ENCODE measurements around the gene MEIS1. TPM values are rescaled to one million over a fixed set of nuclear protein-coding genes. Genes with fewer than 3 reads are reported as not detected.
"Not testable (repeated sequence)": the region's sequence is repeated elsewhere in the genome, so short reads cannot be mapped to it uniquely, and the experiment has no call there.

MEIS1 gene
- total RNA-seq, 2 experiments from 2014 or later: not detected

GRCh38 chr2:66469214-66469902 is 34.4 kb downstream of the MEIS1 start:
- H3K27me3 Mint-ChIP-seq: no peaks in the 10 kb centered on the region
- no peak overlapping the region for H3K27ac Mint-ChIP-seq
- no peak overlapping the region for H3K4me3 Mint-ChIP-seq
- H3K4me1 Mint-ChIP-seq (ENCODE audit: low read depth): no peaks in the 10 kb centered on the region
- no peaks in the 10 kb centered on the region for H3K36me3 Mint-ChIP-seq
- CTCF ChIA-PET: no interaction called here
- DNase-seq: no peak
- no peaks in the 10 kb centered on the region for H3K9me3 Mint-ChIP-seq
- intact Hi-C loops (cut with micrococcal nuclease): no loop called here
- POLR2A ChIA-PET: no interaction called here

DNA sequence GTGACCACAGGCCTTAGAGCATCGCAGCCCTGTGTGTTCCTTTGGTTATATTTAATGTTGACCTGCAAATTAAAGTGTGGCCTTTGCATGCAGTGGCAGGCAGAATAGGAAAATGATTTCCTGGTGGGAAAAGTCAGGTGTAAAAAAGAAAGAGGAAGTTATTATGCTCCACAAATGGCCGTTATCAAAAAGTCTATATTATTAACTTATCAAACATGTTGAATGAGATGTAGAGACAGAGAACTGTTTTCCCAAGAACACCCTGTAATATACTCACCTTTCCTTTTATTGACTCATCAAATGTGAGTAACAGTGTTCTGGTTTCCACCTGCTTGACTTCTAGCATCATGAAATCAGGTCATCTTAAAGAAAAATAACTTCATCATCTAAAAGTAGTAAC is 35.3 kb downstream of the MEIS1 start:
- H3K4me1 Mint-ChIP-seq (ENCODE audit: low read depth): no peaks in the 10 kb centered on the region
- no peak for DNase-seq
- H3K4me3 Mint-ChIP-seq: no peak overlapping the region
- ChIA-PET POLR2A (no interaction called here), CTCF (no interaction called here)
- no peaks in the 10 kb centered on the region for H3K36me3 Mint-ChIP-seq
- no peaks in the 10 kb centered on the region for H3K27me3 Mint-ChIP-seq
- intact Hi-C loops (cut with micrococcal nuclease): no loop called here
- H3K27ac Mint-ChIP-seq: no peak overlapping the region
- no peaks in the 10 kb centered on the region for H3K9me3 Mint-ChIP-seq

DNA sequence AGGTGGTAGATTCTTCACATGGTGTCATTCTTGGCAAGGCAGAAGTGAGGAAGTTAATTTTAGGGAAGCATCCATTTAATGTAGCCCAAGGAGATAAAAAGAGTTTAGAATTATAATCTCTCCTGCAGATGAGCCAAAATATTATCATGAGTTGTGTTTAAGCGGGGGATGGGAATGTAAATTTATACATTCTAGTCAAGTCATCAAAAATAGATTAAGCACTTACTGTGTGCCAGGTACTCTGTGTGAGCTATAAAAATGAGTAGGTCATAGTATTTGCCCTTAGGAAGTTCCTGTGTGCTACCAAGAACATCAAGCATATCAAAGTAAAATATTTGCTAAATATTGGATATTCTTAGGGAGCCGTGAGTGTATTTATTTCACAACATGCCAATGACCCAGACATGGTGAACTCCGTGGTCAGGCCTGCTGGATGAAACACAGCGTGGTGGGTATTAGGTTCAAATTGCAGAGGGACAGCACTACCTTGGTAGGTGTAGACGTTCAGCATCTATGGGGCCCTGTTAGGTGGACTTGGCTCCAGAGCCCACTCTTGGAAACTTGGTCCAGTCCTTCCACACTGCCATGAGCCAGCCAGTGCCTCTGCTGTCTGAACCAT is 37.4 kb downstream of the MEIS1 start:
- H3K27me3 Mint-ChIP-seq: no peaks in the 10 kb centered on the region
- DNase-seq: no peak
- no peak overlapping the region for H3K27ac Mint-ChIP-seq
- intact Hi-C loops (cut with micrococcal nuclease): no loop called here
- CTCF ChIA-PET: no interaction called here
- no peaks in the 10 kb centered on the region for H3K36me3 Mint-ChIP-seq
- no peaks in the 10 kb centered on the region for H3K9me3 Mint-ChIP-seq
- H3K4me1 Mint-ChIP-seq (ENCODE audit: low read depth): no peaks in the 10 kb centered on the region
- H3K4me3 Mint-ChIP-seq: no peak overlapping the region
- POLR2A ChIA-PET: no interaction called here

DNA sequence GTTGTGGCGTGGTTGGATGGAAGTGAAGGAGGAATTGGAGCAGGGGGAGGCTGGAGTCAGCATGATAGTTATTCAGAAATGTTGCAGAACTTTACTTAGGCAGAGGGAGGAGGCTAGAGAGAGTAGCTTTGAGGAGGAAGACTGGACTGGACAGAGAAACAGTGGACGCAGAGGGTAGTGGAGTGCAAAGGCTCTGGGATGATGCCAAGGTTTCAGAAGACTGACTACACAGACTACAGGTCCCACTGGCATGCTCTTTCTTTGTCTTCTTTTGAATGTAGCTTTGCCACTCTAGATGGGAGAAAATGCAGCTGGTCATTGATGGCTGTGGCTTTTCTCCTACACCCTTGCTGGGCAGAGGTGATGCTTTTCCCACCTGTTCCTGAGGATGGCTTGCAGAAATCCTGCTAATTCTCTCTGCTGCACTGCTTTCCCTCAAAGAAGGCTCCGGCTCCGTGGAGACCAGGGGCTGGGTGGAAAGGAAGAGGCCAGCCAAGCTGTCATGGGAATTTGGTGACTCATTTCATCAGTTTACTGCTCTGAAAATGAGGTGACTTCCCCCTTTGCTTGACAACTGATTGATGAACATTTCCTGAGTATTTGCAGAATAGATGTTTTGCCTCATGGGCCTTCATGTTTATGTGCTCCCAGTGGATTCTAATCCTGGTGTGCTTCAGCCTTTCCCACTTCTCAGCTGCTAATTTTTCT is 42.4 kb downstream of the MEIS1 start:
- H3K4me1 Mint-ChIP-seq (ENCODE audit: low read depth): no peaks in the 10 kb centered on the region
- H3K4me3 Mint-ChIP-seq: no peak overlapping the region
- CTCF ChIA-PET: no interaction called here
- H3K27ac Mint-ChIP-seq: no peak overlapping the region
- no peak for DNase-seq
- POLR2A ChIA-PET: no interaction called here
- H3K27me3 Mint-ChIP-seq: no peaks in the 10 kb centered on the region
- H3K36me3 Mint-ChIP-seq: no peaks in the 10 kb centered on the region
- H3K9me3 Mint-ChIP-seq: no peaks in the 10 kb centered on the region
- intact Hi-C loops (cut with micrococcal nuclease): no loop called here

GRCh38 chr2:66478299-66478698 is 43.4 kb downstream of the MEIS1 start:
- CTCF ChIA-PET: no interaction called here
- Mint-ChIP-seq H3K9me3 (no peaks in the 10 kb centered on the region), H3K27me3 (no peaks in the 10 kb centered on the region), H3K4me1 (ENCODE audit: low read depth) (no peaks in the 10 kb centered on the region), H3K36me3 (no peaks in the 10 kb centered on the region), H3K27ac (no peak overlapping the region), H3K4me3 (no peak overlapping the region)
- intact Hi-C loops (cut with micrococcal nuclease): no loop called here
- POLR2A ChIA-PET: no interaction called here
- no peak for DNase-seq

DNA sequence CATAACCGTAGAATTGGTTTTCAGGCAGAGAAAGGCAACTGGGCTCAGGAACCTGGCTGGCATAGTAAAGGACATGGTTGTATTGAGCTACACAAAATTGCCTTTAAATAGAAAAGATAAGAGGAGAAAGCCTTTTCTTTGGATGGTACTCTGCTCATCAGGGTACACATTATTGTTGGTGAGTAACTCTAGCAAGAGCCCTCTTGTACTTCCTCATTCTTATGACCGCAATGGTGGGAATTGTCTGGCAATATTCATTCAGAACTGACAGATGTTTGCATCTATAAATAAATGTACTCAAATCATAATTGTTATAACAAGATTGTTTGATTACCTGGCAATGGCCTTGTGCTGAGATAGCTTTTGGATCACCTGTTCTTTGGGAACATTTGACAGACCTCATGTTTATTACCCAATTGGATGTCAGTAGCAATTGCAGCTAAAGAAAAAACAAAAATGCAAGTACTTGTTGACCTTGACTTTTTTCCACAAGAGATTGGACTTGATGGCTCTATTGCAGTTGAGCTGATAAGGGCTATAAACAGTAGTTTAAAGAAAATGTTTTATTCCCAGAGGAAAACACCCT is 43.9 kb downstream of the MEIS1 start:
- ChIA-PET POLR2A (no interaction called here), CTCF (interaction anchor here (0.6 kb wide), 1 partner anchor 10 kb away, joined by 3 read pairs; no protein-coding TSS in a partner anchor)
- Mint-ChIP-seq H3K27ac (no peak overlapping the region), H3K9me3 (no peaks in the 10 kb centered on the region), H3K27me3 (no peaks in the 10 kb centered on the region), H3K4me1 (ENCODE audit: low read depth) (no peaks in the 10 kb centered on the region), H3K4me3 (no peak overlapping the region), H3K36me3 (no peaks in the 10 kb centered on the region)
- DNase-seq: no peak
- intact Hi-C loops (cut with micrococcal nuclease): no loop called here

DNA sequence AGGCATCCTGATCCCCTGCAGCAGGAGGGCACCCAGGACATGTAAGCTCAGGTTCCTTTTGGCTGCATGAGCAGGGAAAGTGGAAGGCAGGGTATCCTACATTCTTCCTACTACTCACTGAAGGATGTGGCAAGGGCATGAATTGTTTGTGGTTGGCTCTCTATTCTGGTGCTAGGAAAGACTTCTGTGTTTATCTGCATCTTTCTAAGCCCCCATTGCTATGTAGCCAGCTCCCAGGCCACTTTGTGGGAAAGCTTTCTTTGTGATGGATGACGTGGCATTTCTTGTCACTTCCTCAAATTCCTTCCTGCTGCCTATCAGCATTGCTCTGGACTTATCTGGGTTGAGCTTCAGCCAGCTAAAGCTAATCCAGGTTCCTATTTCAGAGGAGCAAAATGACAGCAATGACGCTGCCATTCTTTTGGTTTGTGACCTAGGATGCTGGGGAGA is 46.2 kb downstream of the MEIS1 start:
- intact Hi-C loops (cut with micrococcal nuclease): no loop called here
- H3K4me1 Mint-ChIP-seq (ENCODE audit: low read depth): no peaks in the 10 kb centered on the region
- no peaks in the 10 kb centered on the region for H3K27me3 Mint-ChIP-seq
- POLR2A ChIA-PET: no interaction called here
- H3K4me3 Mint-ChIP-seq: no peak overlapping the region
- H3K9me3 Mint-ChIP-seq: peaks cover 2% of the 10 kb centered on the region
- DNase-seq: no peak
- no peak overlapping the region for H3K27ac Mint-ChIP-seq
- CTCF ChIA-PET: no interaction called here
- no peaks in the 10 kb centered on the region for H3K36me3 Mint-ChIP-seq

GRCh38 chr2:66485252-66485651 is 50.3 kb downstream of the MEIS1 start:
- DNase-seq, CTCF ChIA-PET, H3K27ac Mint-ChIP-seq: not testable (repeated sequence)

DNA sequence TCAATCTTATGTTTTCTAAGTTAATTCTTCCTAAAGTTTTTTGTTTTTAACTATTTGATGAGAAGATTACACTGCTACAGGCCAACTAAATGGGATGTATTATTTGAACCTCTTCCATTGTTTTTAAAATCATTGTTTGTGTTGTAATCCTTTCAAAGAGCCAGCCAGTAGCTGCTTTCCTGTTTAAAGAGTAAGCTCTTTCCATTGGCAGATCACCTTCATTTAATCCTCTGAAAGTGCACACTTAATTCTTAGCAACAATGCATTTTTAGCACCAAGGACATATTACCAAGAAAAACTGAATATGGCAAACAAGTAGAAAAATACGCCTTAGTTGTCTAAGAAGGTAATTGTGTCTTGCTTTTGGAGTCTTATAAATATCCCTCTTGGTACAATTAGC is 54.0 kb downstream of the MEIS1 start:
- H3K9me3 Mint-ChIP-seq: peaks cover 2% of the 10 kb centered on the region
- H3K4me1 Mint-ChIP-seq (ENCODE audit: low read depth): no peaks in the 10 kb centered on the region
- no peak overlapping the region for H3K4me3 Mint-ChIP-seq
- H3K27me3 Mint-ChIP-seq: no peaks in the 10 kb centered on the region
- intact Hi-C loops (cut with micrococcal nuclease): no loop called here
- no peak for DNase-seq
- CTCF ChIA-PET: no interaction called here
- POLR2A ChIA-PET: no interaction called here
- H3K27ac Mint-ChIP-seq: no peak overlapping the region
- H3K36me3 Mint-ChIP-seq: no peaks in the 10 kb centered on the region

More at GRCh38 chr2:66485252-66485651, 50.3 kb downstream of the MEIS1 start:
- H3K36me3 Mint-ChIP-seq; H3K4me1 Mint-ChIP-seq (ENCODE audit: low read depth); H3K27me3 Mint-ChIP-seq; H3K9me3 Mint-ChIP-seq; intact Hi-C loops (cut with micrococcal nuclease); POLR2A ChIA-PET; H3K4me3 Mint-ChIP-seq: not testable (repeated sequence)

GRCh38 chr2:66489436-66489835 is 54.5 kb downstream of the MEIS1 start:
- ChIA-PET POLR2A (no interaction called here), CTCF (no interaction called here)
- H3K36me3 Mint-ChIP-seq: no peaks in the 10 kb centered on the region
- intact Hi-C loops (cut with micrococcal nuclease): no loop called here
- H3K27me3 Mint-ChIP-seq: no peaks in the 10 kb centered on the region
- peaks cover 2% of the 10 kb centered on the region for H3K9me3 Mint-ChIP-seq
- H3K4me1 Mint-ChIP-seq (ENCODE audit: low read depth): no peaks in the 10 kb centered on the region
- DNase-seq: no peak
- no peak overlapping the region for H3K27ac Mint-ChIP-seq
- H3K4me3 Mint-ChIP-seq: no peak overlapping the region

DNA sequence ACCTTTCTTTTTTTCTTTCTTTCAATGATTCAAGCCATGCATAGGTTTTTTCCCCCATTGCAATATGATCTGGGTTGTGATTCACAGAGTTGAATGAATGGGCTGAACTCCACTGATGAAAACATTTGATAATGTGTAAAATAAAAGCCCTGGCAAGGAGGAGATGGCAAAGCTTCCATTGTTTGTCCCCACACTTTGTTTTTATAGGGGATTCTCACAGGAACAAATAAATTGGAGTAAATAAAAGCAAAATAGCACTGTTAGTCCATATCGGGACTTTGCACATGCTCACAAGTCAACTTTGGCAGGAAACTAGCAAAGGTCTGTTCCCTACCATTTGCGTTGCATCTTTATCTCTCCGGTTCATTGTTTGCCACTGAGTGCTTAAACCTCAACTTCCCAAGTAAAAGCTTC is 55.7 kb downstream of the MEIS1 start:
- Mint-ChIP-seq H3K4me3 (no peak overlapping the region), H3K4me1 (ENCODE audit: low read depth) (no peaks in the 10 kb centered on the region), H3K9me3 (peaks cover 2% of the 10 kb centered on the region), H3K36me3 (no peaks in the 10 kb centered on the region), H3K27me3 (no peaks in the 10 kb centered on the region), H3K27ac (no peak overlapping the region)
- ChIA-PET CTCF (no interaction called here), POLR2A (no interaction called here)
- no peak for DNase-seq
- intact Hi-C loops (cut with micrococcal nuclease): no loop called here

DNA sequence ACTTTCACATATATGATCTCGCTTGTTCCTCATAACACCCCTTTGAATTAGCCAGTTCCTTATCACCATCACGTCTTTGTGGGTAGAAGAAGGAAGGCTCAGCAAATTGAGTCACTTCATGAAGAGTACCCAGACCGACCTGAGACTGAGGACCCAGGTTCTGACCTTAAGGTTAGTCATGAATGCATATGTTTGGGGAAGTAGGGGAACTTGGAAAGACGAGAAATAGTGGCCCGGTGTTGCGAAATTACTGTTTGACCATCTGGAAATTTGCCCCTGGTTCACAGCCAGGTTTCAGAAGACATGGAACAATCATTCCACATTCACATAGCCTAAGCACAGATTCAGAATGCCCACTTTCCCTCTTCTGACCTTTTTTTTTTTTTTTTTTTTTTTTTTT is 59.8 kb downstream of the MEIS1 start:
- Mint-ChIP-seq H3K9me3 (no peaks in the 10 kb centered on the region), H3K27me3 (no peaks in the 10 kb centered on the region), H3K4me1 (ENCODE audit: low read depth) (no peaks in the 10 kb centered on the region), H3K4me3 (no peak overlapping the region), H3K36me3 (no peaks in the 10 kb centered on the region), H3K27ac (no peak overlapping the region)
- intact Hi-C loops (cut with micrococcal nuclease): no loop called here
- ChIA-PET POLR2A (no interaction called here), CTCF (no interaction called here)
- DNase-seq: no peak
